ENCODE data around the gene TRABD2B. TPM values are rescaled to one million over a fixed set of nuclear protein-coding genes. Genes with fewer than 3 reads are reported as not detected.

The TRABD2B gene
- total and polyA plus RNA-seq, 4 donors = 0.28 to 2.6 (median 1.3) TPM

- no peaks in the 10 kb centered on the region for H3K4me1 ChIP-seq (ENCODE audit: control insufficient read depth in 4 of 4, insufficient read depth in 4 of 4, low read length in 3 of 4)
- 92% methylated on average over 7 of the region's 7 CpGs for WGBS
- H3K27ac ChIP-seq (ENCODE audit: low read depth in 1 of 2, low read length in 2 of 2) = no peak overlapping the region
- no peak for DNase-seq (ENCODE audit: low spot score)
- H3K4me3 ChIP-seq (ENCODE audit: low read depth in 1 of 3, low read length in 3 of 3) = no peak overlapping the region
- H3K36me3 ChIP-seq (ENCODE audit: control insufficient read depth in 4 of 4, insufficient read depth in 3 of 4, low read depth in 1 of 4, low read length in 3 of 4) = no peaks in the 10 kb centered on the region
- H3K27me3 ChIP-seq (ENCODE audit: control insufficient read depth in 4 of 4, insufficient read depth in 4 of 4, low read length in 3 of 4) = no peaks in the 10 kb centered on the region
- H3K9ac ChIP-seq (ENCODE audit: low read depth in 1 of 2, low read length in 2 of 2) = no peak overlapping the region
- H3K9me3 ChIP-seq (ENCODE audit: control insufficient read depth in 4 of 4, low read length in 3 of 4) = no peaks in the 10 kb centered on the region
- no peak for TF ChIP-seq FOXA2 (IDR thresholded peaks at IDR 0.05)
- no peak for TF ChIP-seq GABPA (IDR thresholded peaks at IDR 0.05 in 1 of 2, conservative IDR thresholded peaks at IDR 0.05 in 1 of 2)
- no peak for TF ChIP-seq RXRA (IDR thresholded peaks at IDR 0.05)
- TF ChIP-seq SP1 (IDR thresholded peaks at IDR 0.05) = no peak
- TF ChIP-seq, protein P1, sequence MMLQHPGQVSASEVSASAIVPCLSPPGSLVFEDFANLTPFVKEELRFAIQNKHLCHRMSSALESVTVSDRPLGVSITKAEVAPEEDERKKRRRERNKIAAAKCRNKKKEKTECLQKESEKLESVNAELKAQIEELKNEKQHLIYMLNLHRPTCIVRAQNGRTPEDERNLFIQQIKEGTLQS (IDR thresholded peaks at IDR 0.05) = no peak
- TF ChIP-seq HNF4A (conservative IDR thresholded peaks at IDR 0.05) = no peak
- TF ChIP-seq FOXA1 (IDR thresholded peaks at IDR 0.05) = no peak
- TF ChIP-seq, protein P2, sequence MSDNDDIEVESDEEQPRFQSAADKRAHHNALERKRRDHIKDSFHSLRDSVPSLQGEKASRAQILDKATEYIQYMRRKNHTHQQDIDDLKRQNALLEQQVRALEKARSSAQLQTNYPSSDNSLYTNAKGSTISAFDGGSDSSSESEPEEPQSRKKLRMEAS (IDR thresholded peaks at IDR 0.05) = no peak
- no peak for TF ChIP-seq CTCF (IDR thresholded peaks at IDR 0.05; ENCODE audit: low read depth, low read length, missing input control)
- no peak for TF ChIP-seq RAD21 (IDR thresholded peaks at IDR 0.05)
- no peak for TF ChIP-seq REST (IDR thresholded peaks at IDR 0.05)
- no peak for TF ChIP-seq JUND (IDR thresholded peaks at IDR 0.05)
- no peak for TF ChIP-seq YY1 (IDR thresholded peaks at IDR 0.05)
- no peak for TF ChIP-seq HNF4G (IDR thresholded peaks at IDR 0.05)
- TF ChIP-seq EGR1 (IDR thresholded peaks at IDR 0.05; ENCODE audit: low read depth in 2 of 2) = no peak
- no peak for TF ChIP-seq ZBTB33 (IDR thresholded peaks at IDR 0.05)
- TF ChIP-seq TAF1 (conservative IDR thresholded peaks at IDR 0.05) = no peak
These were observed 239.8 kb downstream of the TRABD2B start for GRCh38 chr1:47757226-47757975.
